Breast epithelium (tissue), 4 donors: ENCODE results near the gene MYCN. TPM values are rescaled to one million over a fixed set of nuclear protein-coding genes. Genes with fewer than 3 reads are reported as not detected.

Experiments used
- DNase-seq, 2 donors: peaks; one replicate each; pipeline ENCODE4 v3.0.0-alpha.2; 2019; ENCODE audit warnings: low spot score in 2 of 2
- H3K27ac ChIP-seq, 2 donors: fragments of 200-600 bp; sonication (generic) in 1 of 2; one replicate each; pipeline ENCODE4 v1.5.1; 2016 to 2019; ENCODE audit warnings: mild to moderate bottlenecking in 1 of 2
- H3K27me3 ChIP-seq, 2 donors: fragments of 200-600 bp; sonication (generic) in 1 of 2; one replicate each; pipeline versions ENCODE4 v1.5.1 to v1.6.0; 2017 to 2019; ENCODE audit warnings: control low read depth in 1 of 2, mild to moderate bottlenecking in 1 of 2
- H3K36me3 ChIP-seq: fragments of 200-600 bp; one replicate; pipeline ENCODE4 v1.5.1; 2019
- H3K4me1 ChIP-seq, 2 donors: fragments of 200-600 bp; sonication (generic); one replicate each; pipeline ENCODE4 v1.5.1; 2016 to 2019; ENCODE audit warnings: control low read depth in 1 of 2
- H3K4me3 ChIP-seq, 3 donors: fragments of 200-600 bp; sonication (generic); 1 replicate in 2 of 3; 2 replicates in 1 of 3; pipeline ENCODE4 v1.5.1; 2016 to 2019; ENCODE audit warnings: mild to moderate bottlenecking in 3 of 3, moderate library complexity in 2 of 3
- H3K9me3 ChIP-seq, 2 donors: fragments of 200-600 bp; sonication (generic) in 1 of 2; one replicate each; pipeline ENCODE4 v1.5.1; 2016 to 2019; ENCODE audit warnings: control low read depth in 1 of 2
- CTCF ChIP-seq, 3 donors: fragments of 450-650 bp; IDR thresholded peaks; one replicate each; pipeline ENCODE4 v1.5.1; 2016 to 2017; ENCODE audit warnings: antibody characterized with exemption in 3 of 3, mild to moderate bottlenecking in 3 of 3, moderate library complexity in 3 of 3
- POLR2A ChIP-seq: fragments of 450-650 bp; IDR thresholded peaks from one replicate; pipeline ENCODE4 v1.6.1; 2016; ENCODE audit warnings: antibody characterized with exemption, mild to moderate bottlenecking, moderate library complexity
- POLR2AphosphoS5 ChIP-seq, 3 donors: sonication (generic); formaldehyde crosslinking; IDR thresholded peaks; one replicate each; pipeline ENCODE4 v1.6.1; 2017; ENCODE audit warnings: antibody characterized with exemption in 3 of 3
- intact Hi-C: fragments of 100-400 bp; cut with DNase I; formaldehyde crosslinking; loops from one replicate; pipeline ENCODE4 v1.15.1; 2023; ENCODE audit warnings: low total_unique reads
- total RNA-seq, 3 donors: library from RNA; depleted of rRNA; stranded (reverse); fragments of >200 nt; gene quantifications; one replicate each; pipeline ENCODE4 v1.1.0, GENCODE V29; 2016

MYCN gene
- total RNA-seq, 3 donors from 2014 or later = 0.32 to 0.98 (median 0.59) TPM

- no peaks in the 10 kb centered on the region for H3K27me3 ChIP-seq
- no peaks in the 10 kb centered on the region for H3K4me1 ChIP-seq
- H3K36me3 ChIP-seq = no peaks in the 10 kb centered on the region
- DNase-seq = no peak
- H3K4me3 ChIP-seq = no peak overlapping the region
- intact Hi-C loops = no loop called here
- TF ChIP-seq CTCF (IDR thresholded peaks at IDR 0.05) (no peak), POLR2AphosphoS5 (IDR thresholded peaks at IDR 0.05) (no peak), POLR2A (no peak)
- no peak overlapping the region for H3K27ac ChIP-seq
- H3K9me3 ChIP-seq = no peaks in the 10 kb centered on the region
Observed at GRCh38 chr2:15905267-15905645, 35.1 kb upstream of the MYCN start.

GRCh38 chr2:15905986-15906491 is 34.3 kb upstream of the MYCN start:
- no peaks in the 10 kb centered on the region for H3K9me3 ChIP-seq
- no peaks in the 10 kb centered on the region for H3K4me1 ChIP-seq
- no peaks in the 10 kb centered on the region for H3K27me3 ChIP-seq
- no peak overlapping the region for H3K27ac ChIP-seq
- intact Hi-C loops = no loop called here
- no peak overlapping the region for H3K4me3 ChIP-seq
- no peaks in the 10 kb centered on the region for H3K36me3 ChIP-seq
- TF ChIP-seq POLR2A (no peak), CTCF (IDR thresholded peaks at IDR 0.05) (no peak), POLR2AphosphoS5 (IDR thresholded peaks at IDR 0.05) (no peak)
- DNase-seq = no peak

- intact Hi-C loops = no loop called here
- Histone ChIP-seq H3K27ac (no peak overlapping the region), H3K4me3 (no peak overlapping the region), H3K4me1 (no peaks in the 10 kb centered on the region), H3K27me3 (no peaks in the 10 kb centered on the region), H3K9me3 (no peaks in the 10 kb centered on the region), H3K36me3 (no peaks in the 10 kb centered on the region)
- TF ChIP-seq POLR2A = no peak
- no peak for TF ChIP-seq POLR2AphosphoS5 (IDR thresholded peaks at IDR 0.05)
- no peak for TF ChIP-seq CTCF (IDR thresholded peaks at IDR 0.05)
- no peak for DNase-seq
Observed at GRCh38 chr2:15906778-15907177, 33.6 kb upstream of the MYCN start.

GRCh38 chr2:15907461-15908324 is 32.7 kb upstream of the MYCN start:
- no peaks in the 10 kb centered on the region for H3K36me3 ChIP-seq
- no peaks in the 10 kb centered on the region for H3K4me1 ChIP-seq
- H3K4me3 ChIP-seq = no peak overlapping the region
- H3K9me3 ChIP-seq = no peaks in the 10 kb centered on the region
- DNase-seq = no peak
- H3K27me3 ChIP-seq = no peaks in the 10 kb centered on the region
- intact Hi-C loops = no loop called here
- H3K27ac ChIP-seq = no peak overlapping the region
- TF ChIP-seq CTCF (IDR thresholded peaks at IDR 0.05) = no peak
- no peak for TF ChIP-seq POLR2AphosphoS5 (IDR thresholded peaks at IDR 0.05)
- TF ChIP-seq POLR2A = no peak

- TF ChIP-seq POLR2AphosphoS5 (IDR thresholded peaks at IDR 0.05) (no peak), CTCF (IDR thresholded peaks at IDR 0.05) (no peak), POLR2A (no peak)
- Histone ChIP-seq H3K4me3 (no peak overlapping the region), H3K4me1 (no peaks in the 10 kb centered on the region), H3K36me3 (no peaks in the 10 kb centered on the region), H3K27ac (no peak overlapping the region), H3K27me3 (no peaks in the 10 kb centered on the region), H3K9me3 (no peaks in the 10 kb centered on the region)
- no peak for DNase-seq
- intact Hi-C loops = no loop called here
Observed at GRCh38 chr2:15908371-15908770, 32.0 kb upstream of the MYCN start.
